Measurements from ENCODE around the gene NT5E. TPM values are rescaled to one million over a fixed set of nuclear protein-coding genes. Genes with fewer than 3 reads are reported as not detected.

Gene NT5E
- total RNA-seq, 1 experiment from 2014 or later = 0.81 TPM

- H3K4me1 Mint-ChIP-seq = no peaks in the 10 kb centered on the region; the same call in 1 of the 2 replicates
- H3K9me3 Mint-ChIP-seq = peaks cover 16% of the 10 kb centered on the region
- H3K36me3 Mint-ChIP-seq = peaks cover 7% of the 10 kb centered on the region
- no peak for ATAC-seq
- H3K4me3 Mint-ChIP-seq = no peak overlapping the region
- TF ChIP-seq CTCF (IDR thresholded peaks at IDR 0.05) = no peak
- no peak for TF ChIP-seq GRHL2 (CRISPR knock-in tag; IDR thresholded peaks at IDR 0.05; ENCODE audit: insufficient replicate concordance, severe bottlenecking)
- TF ChIP-seq CDX4 (CRISPR knock-in tag; IDR thresholded peaks at IDR 0.05; ENCODE audit: borderline replicate concordance) = no peak
- TF ChIP-seq GTF2I (CRISPR knock-in tag; conservative IDR thresholded peaks at IDR 0.05) = no peak
- TF ChIP-seq MYBL2 (CRISPR knock-in tag; IDR thresholded peaks at IDR 0.05) = no peak
- TF ChIP-seq ETV6 (CRISPR knock-in tag; IDR thresholded peaks at IDR 0.05) = no peak
- TF ChIP-seq, protein P1, sequence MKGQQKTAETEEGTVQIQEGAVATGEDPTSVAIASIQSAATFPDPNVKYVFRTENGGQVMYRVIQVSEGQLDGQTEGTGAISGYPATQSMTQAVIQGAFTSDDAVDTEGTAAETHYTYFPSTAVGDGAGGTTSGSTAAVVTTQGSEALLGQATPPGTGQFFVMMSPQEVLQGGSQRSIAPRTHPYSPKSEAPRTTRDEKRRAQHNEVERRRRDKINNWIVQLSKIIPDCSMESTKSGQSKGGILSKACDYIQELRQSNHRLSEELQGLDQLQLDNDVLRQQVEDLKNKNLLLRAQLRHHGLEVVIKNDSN (CRISPR knock-in tag; IDR thresholded peaks at IDR 0.05) = no peak
- no peaks in the 10 kb centered on the region for H3K27me3 Mint-ChIP-seq (ENCODE audit: low read depth)
- ChIA-PET CTCF (interaction anchor here (2.1 kb wide), 1 partner anchor 62 kb away, joined by 13 read pairs; no protein-coding TSS in a partner anchor), POLR2A (no interaction called here)
- no peak overlapping the region for H3K27ac Mint-ChIP-seq
- no peak for DNase-seq (ENCODE audit: low spot score)
These were observed 28.7 kb upstream of the NT5E start for GRCh38 chr6:85421181-85421580.

- no peak for ATAC-seq
- no peak for TF ChIP-seq ZNF232 (CRISPR knock-in tag; IDR thresholded peaks at IDR 0.05)
- TF ChIP-seq NR2C2 (CRISPR knock-in tag; IDR thresholded peaks at IDR 0.05) = no peak
- TF ChIP-seq ZNF219 (CRISPR knock-in tag; IDR thresholded peaks at IDR 0.05; ENCODE audit: borderline replicate concordance) = no peak
- TF ChIP-seq ZNF532 (CRISPR knock-in tag; IDR thresholded peaks at IDR 0.05; ENCODE audit: borderline replicate concordance) = no peak
- no peak for TF ChIP-seq OVOL2 (CRISPR knock-in tag; IDR thresholded peaks at IDR 0.05; ENCODE audit: borderline replicate concordance)
- TF ChIP-seq CREB1 (CRISPR knock-in tag; IDR thresholded peaks at IDR 0.05) = no peak
- TF ChIP-seq NFATC4 (CRISPR knock-in tag; IDR thresholded peaks at IDR 0.05) = no peak
- TF ChIP-seq ATF6 (CRISPR knock-in tag; IDR thresholded peaks at IDR 0.05) = no peak
- TF ChIP-seq JUN (CRISPR knock-in tag; IDR thresholded peaks at IDR 0.05) = no peak
- TF ChIP-seq TEAD4 (CRISPR knock-in tag; IDR thresholded peaks at IDR 0.05) = no peak
- TF ChIP-seq, protein P1 (CRISPR knock-in tag; IDR thresholded peaks at IDR 0.05) = no peak
- TF ChIP-seq JAZF1 (CRISPR knock-in tag; IDR thresholded peaks at IDR 0.05) = no peak
- TF ChIP-seq, protein P2, sequence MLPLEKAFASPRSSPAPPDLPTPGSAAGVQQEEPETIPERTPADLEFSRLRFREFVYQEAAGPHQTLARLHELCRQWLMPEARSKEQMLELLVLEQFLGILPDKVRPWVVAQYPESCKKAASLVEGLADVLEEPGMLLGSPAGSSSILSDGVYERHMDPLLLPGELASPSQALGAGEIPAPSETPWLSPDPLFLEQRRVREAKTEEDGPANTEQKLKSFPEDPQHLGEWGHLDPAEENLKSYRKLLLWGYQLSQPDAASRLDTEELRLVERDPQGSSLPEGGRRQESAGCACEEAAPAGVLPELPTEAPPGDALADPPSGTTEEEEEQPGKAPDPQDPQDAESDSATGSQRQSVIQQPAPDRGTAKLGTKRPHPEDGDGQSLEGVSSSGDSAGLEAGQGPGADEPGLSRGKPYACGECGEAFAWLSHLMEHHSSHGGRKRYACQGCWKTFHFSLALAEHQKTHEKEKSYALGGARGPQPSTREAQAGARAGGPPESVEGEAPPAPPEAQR (CRISPR knock-in tag; IDR thresholded peaks at IDR 0.05) = no peak
- no peak for TF ChIP-seq ESRRA (CRISPR knock-in tag; IDR thresholded peaks at IDR 0.05; ENCODE audit: borderline replicate concordance)
- no peak for TF ChIP-seq ETV6 (CRISPR knock-in tag; IDR thresholded peaks at IDR 0.05)
- TF ChIP-seq NFYB (CRISPR knock-in tag; conservative IDR thresholded peaks at IDR 0.05; ENCODE audit: low read depth) = no peak
- TF ChIP-seq GTF2I (CRISPR knock-in tag; conservative IDR thresholded peaks at IDR 0.05) = no peak
- TF ChIP-seq KAT7 (CRISPR knock-in tag; IDR thresholded peaks at IDR 0.05; ENCODE audit: borderline replicate concordance) = no peak
- POLR2A ChIA-PET = no interaction called here
- no peak overlapping the region for H3K27ac Mint-ChIP-seq
- no peak for DNase-seq (ENCODE audit: low spot score)
- H3K4me1 Mint-ChIP-seq = no peaks in the 10 kb centered on the region; the same call in 1 of the 2 replicates
- CTCF ChIA-PET = interaction anchor here (2.1 kb wide), 1 partner anchor 61 kb away, joined by 13 read pairs; no protein-coding TSS in a partner anchor
- no peaks in the 10 kb centered on the region for H3K27me3 Mint-ChIP-seq (ENCODE audit: low read depth)
- H3K9me3 Mint-ChIP-seq = peaks cover 22% of the 10 kb centered on the region
- H3K4me3 Mint-ChIP-seq = no peak overlapping the region
- peaks cover 7% of the 10 kb centered on the region for H3K36me3 Mint-ChIP-seq
These were observed 27.9 kb upstream of the NT5E start for GRCh38 chr6:85421972-85422371.

All from WTC11 (cell line).